K562 (cell line): ENCODE measurements around the gene TFEC. TPM values are rescaled to one million over a fixed set of nuclear protein-coding genes. Genes with fewer than 3 reads are reported as not detected.

Source experiments
- ZNF121 ChIP-seq: sonication (generic); formaldehyde crosslinking; conservative IDR thresholded peaks from 2 replicates; pipeline ENCODE4 v1.8.0; 2022; ENCODE audit warnings: missing genetic modification reagents
- polyA plus RNA-seq, 8 experiments: library from polyadenylated mRNA; depleted of rRNA in 4 of 8; stranded (reverse) in 5 of 8; unstranded in 3 of 8; fragments of >200 nt; fragmentation: Nextera tagmentation in 2 of 8; fragmentation: Illumina TruSeq in 1 of 8; extraction: Ambion mirVana in 2 of 8; extraction: Trizol in 1 of 8; gene quantifications; 2 replicates each; pipeline versions ENCODE4 v1.2.1 to v1.2.3, GENCODE V29; 2011 to 2014; ENCODE audit warnings: inconsistent platforms in 1 of 8, missing spikeins in 1 of 8
- total RNA-seq, 7 experiments: library from RNA; depleted of rRNA in 6 of 7; stranded (reverse); fragments of >200 nt in 6 of 7; fragmentation: Illumina TruSeq in 2 of 7; extraction: Trizol in 2 of 7; gene quantifications; 2 replicates each; pipeline versions ENCODE4 v1.2.1 to v1.2.3, GENCODE V29; 2011 to 2021; ENCODE audit warnings: low replicate concordance in 1 of 7
- TF ChIP-seq, protein P1 (sequence below), 2 experiments: IDR thresholded peaks in 1 of 2; conservative IDR thresholded peaks in 1 of 2; 2 replicates each; pipeline ENCODE4 v1.6.1; 2016; ENCODE audit warnings: low read depth in 2 of 2, mild to moderate bottlenecking in 1 of 2, missing compliant biosample characterization in 1 of 2, missing genetic modification characterization in 1 of 2, moderate library complexity in 1 of 2
- TF ChIP-seq, protein P2 (sequence below): fragments of 450-650 bp; IDR thresholded peaks from one replicate; pipeline ENCODE4 v1.6.1; 2018; ENCODE audit warnings: mild to moderate bottlenecking, moderate library complexity; ENCODE audit not compliant: partially characterized antibody
- TF ChIP-seq, protein P3 (sequence below): fragments of 450-650 bp; formaldehyde crosslinking; IDR thresholded peaks from 2 replicates; pipeline ENCODE4 v1.4.0; 2020; ENCODE audit warnings: mild to moderate bottlenecking, mixed read lengths
- TF ChIP-seq, protein P4 (sequence below): fragments of 250-450 bp; sonication (Bioruptor Pico); IDR thresholded peaks from 2 replicates; pipeline ENCODE4 v1.5.0; 2021

Gene TFEC
- total and polyA plus RNA-seq, 9 of the 15 experiments (the other 6 are each of a cell fraction or from before 2014, with no cell fraction given), result 0.01 TPM; not detected in 8

DNA sequence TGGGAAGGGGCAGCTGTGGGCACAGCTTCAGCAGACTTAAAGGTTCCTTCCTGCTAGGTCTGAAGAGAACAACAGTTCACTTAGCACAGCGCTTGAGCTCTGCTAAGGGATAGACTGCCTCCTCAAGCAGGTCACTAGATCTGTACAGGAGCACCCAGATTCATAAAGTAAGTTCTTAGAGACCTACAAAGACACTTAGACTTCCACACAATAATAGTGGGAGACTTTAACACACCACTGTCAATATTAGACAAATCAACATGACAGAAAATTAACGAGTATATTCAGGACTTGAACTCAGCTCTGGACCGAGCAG, 140.9 kb downstream of the TFEC start (continued):
- TF ChIP-seq, protein P1, sequence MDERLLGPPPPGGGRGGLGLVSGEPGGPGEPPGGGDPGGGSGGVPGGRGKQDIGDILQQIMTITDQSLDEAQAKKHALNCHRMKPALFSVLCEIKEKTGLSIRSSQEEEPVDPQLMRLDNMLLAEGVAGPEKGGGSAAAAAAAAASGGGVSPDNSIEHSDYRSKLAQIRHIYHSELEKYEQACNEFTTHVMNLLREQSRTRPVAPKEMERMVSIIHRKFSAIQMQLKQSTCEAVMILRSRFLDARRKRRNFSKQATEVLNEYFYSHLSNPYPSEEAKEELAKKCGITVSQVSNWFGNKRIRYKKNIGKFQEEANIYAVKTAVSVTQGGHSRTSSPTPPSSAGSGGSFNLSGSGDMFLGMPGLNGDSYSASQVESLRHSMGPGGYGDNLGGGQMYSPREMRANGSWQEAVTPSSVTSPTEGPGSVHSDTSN (CRISPR knock-in tag; IDR thresholded peaks at IDR 0.05; ENCODE audit: low read depth), result no peak
- TF ChIP-seq, protein P1 (tag; conservative IDR thresholded peaks at IDR 0.05; ENCODE audit: low read depth), result no peak
- TF ChIP-seq, protein P2, sequence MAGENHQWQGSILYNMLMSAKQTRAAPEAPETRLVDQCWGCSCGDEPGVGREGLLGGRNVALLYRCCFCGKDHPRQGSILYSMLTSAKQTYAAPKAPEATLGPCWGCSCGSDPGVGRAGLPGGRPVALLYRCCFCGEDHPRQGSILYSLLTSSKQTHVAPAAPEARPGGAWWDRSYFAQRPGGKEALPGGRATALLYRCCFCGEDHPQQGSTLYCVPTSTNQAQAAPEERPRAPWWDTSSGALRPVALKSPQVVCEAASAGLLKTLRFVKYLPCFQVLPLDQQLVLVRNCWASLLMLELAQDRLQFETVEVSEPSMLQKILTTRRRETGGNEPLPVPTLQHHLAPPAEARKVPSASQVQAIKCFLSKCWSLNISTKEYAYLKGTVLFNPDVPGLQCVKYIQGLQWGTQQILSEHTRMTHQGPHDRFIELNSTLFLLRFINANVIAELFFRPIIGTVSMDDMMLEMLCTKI, result no peak
- TF ChIP-seq, protein P3, sequence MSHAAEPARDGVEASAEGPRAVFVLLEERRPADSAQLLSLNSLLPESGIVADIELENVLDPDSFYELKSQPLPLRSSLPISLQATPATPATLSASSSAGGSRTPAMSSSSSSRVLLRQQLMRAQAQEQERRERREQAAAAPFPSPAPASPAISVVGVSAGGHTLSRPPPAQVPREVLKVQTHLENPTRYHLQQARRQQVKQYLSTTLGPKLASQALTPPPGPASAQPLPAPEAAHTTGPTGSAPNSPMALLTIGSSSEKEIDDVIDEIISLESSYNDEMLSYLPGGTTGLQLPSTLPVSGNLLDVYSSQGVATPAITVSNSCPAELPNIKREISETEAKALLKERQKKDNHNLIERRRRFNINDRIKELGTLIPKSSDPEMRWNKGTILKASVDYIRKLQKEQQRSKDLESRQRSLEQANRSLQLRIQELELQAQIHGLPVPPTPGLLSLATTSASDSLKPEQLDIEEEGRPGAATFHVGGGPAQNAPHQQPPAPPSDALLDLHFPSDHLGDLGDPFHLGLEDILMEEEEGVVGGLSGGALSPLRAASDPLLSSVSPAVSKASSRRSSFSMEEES (CRISPR knock-in tag), result no peak
- no peak for TF ChIP-seq ZNF121 (CRISPR knock-in tag)
- TF ChIP-seq, protein P4, sequence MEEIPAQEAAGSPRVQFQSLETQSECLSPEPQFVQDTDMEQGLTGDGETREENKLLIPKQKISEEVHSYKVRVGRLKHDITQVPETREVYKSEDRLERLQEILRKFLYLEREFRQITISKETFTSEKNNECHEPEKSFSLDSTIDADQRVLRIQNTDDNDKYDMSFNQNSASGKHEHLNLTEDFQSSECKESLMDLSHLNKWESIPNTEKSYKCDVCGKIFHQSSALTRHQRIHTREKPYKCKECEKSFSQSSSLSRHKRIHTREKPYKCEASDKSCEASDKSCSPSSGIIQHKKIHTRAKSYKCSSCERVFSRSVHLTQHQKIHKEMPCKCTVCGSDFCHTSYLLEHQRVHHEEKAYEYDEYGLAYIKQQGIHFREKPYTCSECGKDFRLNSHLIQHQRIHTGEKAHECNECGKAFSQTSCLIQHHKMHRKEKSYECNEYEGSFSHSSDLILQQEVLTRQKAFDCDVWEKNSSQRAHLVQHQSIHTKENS (CRISPR knock-in tag), result no peak
